ENCODE results near the gene UBXN1. TPM values are rescaled to one million over a fixed set of nuclear protein-coding genes. Genes with fewer than 3 reads are reported as not detected.

The UBXN1 gene
- total and polyA plus RNA-seq, 2 donors (not counting 1 experiment from before 2014, with no cell fraction given), result 76.4 to 143 TPM

DNA sequence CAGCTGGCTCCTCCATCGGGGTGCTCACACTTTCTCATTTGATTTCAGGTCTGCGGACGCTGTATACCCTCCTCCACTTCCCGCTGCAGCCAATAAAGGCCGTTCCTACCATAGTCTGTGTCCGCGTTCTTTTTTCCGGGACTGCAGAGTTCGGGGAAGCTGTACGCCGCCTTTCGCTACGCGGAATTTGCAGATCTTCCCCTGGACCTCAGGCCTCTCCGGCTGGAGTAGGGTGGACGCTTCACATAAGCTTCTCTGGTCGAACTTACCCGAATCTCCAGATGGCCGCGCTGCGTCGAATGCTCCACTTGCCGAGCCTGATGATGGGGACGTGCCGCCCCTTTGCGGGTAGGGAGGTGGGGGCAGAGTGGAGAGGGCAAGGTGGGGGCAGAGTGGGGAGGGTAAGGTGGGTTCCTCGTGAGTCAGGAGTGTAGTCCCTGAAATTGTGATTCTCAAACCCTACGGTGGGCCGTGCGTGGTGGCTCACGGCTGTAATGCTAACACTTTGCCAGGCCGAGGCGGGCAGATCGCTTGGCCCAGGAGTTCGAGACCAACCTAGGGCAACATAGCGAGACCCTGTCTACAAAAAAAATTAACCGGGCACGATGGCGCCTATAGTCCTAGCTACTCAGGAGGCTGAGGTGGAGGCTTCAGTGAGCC lies 13.1 kb downstream of the UBXN1 start:
- Histone ChIP-seq H3K27ac (ENCODE audit: insufficient read depth, low read length) (peak overlapping the region; percentile 45), H3K36me3 (ENCODE audit: control insufficient read depth, insufficient read depth, low read length) (peaks cover 15% of the 10 kb centered on the region), H3K27me3 (ENCODE audit: control insufficient read depth, insufficient read depth, low read length) (no peaks in the 10 kb centered on the region), H2AFZ (ENCODE audit: low read length) (no peak overlapping the region), H3K4me1 (ENCODE audit: control insufficient read depth, extremely low read depth, insufficient read depth, low read length) (peaks cover 10% of the 10 kb centered on the region), H3K79me2 (ENCODE audit: control insufficient read depth, insufficient read depth, low read length) (peaks cover 29% of the 10 kb centered on the region), H3K4me3 (replicated peaks in 1 of 4; ENCODE audit: control extremely low read depth in 1 of 4, insufficient read depth in 1 of 4, low read depth in 3 of 4, low read length in 4 of 4) (peak overlapping the region; percentile 43 to 95 (median 80)), H3K4me2 (ENCODE audit: extremely low read depth, insufficient read depth, low read length) (peak overlapping the region; percentile 99), H3K9me3 (ENCODE audit: control insufficient read depth, insufficient read depth, low read depth, low read length) (no peaks in the 10 kb centered on the region), H4K20me1 (ENCODE audit: control insufficient read depth, extremely low read depth, insufficient read depth, low read length) (no peaks in the 10 kb centered on the region), H3K9ac (ENCODE audit: insufficient read depth, low read length) (peak overlapping the region; percentile 69)
- DNase-seq (ENCODE audit: low read depth in 2 of 2), result peak; percentile 66 to 70
- TF ChIP-seq, protein P1, sequence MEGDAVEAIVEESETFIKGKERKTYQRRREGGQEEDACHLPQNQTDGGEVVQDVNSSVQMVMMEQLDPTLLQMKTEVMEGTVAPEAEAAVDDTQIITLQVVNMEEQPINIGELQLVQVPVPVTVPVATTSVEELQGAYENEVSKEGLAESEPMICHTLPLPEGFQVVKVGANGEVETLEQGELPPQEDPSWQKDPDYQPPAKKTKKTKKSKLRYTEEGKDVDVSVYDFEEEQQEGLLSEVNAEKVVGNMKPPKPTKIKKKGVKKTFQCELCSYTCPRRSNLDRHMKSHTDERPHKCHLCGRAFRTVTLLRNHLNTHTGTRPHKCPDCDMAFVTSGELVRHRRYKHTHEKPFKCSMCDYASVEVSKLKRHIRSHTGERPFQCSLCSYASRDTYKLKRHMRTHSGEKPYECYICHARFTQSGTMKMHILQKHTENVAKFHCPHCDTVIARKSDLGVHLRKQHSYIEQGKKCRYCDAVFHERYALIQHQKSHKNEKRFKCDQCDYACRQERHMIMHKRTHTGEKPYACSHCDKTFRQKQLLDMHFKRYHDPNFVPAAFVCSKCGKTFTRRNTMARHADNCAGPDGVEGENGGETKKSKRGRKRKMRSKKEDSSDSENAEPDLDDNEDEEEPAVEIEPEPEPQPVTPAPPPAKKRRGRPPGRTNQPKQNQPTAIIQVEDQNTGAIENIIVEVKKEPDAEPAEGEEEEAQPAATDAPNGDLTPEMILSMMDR (conservative IDR thresholded peaks at IDR 0.05 in 1 of 2, IDR thresholded peaks at IDR 0.05 in 1 of 2; ENCODE audit: low read depth in 1 of 2, low read length in 2 of 2), result no peak
- TF ChIP-seq EZH2 (IDR thresholded peaks at IDR 0.05; ENCODE audit: low read length, missing control alignments), result no peak

DNA sequence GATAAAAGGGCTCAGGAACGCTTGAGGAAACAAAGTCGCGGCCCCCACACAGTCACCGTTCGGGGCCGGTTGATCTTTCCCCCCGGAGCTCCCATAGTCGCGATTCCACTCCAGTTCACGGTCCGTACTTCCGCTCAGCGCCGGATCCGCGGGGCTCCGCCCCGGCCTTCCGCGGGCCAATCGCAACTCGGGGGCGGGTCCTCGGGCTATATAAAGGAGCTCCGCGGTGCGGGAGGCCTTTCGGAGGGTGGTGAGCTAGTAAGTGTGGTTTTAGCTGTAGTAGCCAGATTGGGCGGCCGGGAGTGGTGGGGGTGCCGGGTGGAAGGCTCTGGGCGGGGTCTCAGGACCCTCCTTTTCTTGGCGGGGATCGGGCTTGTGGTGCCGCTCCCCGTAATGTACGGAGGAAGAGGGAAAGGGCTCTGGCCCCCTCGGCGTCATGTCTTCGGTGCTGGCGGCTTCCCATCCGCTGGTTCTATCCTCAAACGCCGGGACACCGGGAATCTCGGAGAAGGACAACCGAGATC lies 13.7 kb downstream of the UBXN1 start, which contains the start of the genes C11orf98 and CSKMT:
TSS of gene C11orf98 (minus strand) at position 136 of the 524 bp plus-strand sequence. CDS start at position 95, 41 bp downstream.
TSS of gene CSKMT (plus strand) at position 238 of the 524 bp plus-strand sequence. CDS start 568 bp downstream, outside the sequence.
- Histone ChIP-seq H3K4me3 (replicated peaks in 1 of 4; ENCODE audit: control extremely low read depth in 1 of 4, insufficient read depth in 1 of 4, low read depth in 3 of 4, low read length in 4 of 4) (peak within 1 kb of the TSS; percentile 43 to 95 (median 80)), H3K4me1 (ENCODE audit: control insufficient read depth, extremely low read depth, insufficient read depth, low read length) (peaks cover 10% of the 10 kb centered on the region), H3K9ac (ENCODE audit: insufficient read depth, low read length) (peak within 1 kb of the TSS; percentile 69), H3K9me3 (ENCODE audit: control insufficient read depth, insufficient read depth, low read depth, low read length) (no peaks in the 10 kb centered on the region), H3K36me3 (ENCODE audit: control insufficient read depth, insufficient read depth, low read length) (peaks cover 15% of the 10 kb centered on the region), H3K27me3 (ENCODE audit: control insufficient read depth, insufficient read depth, low read length) (no peaks in the 10 kb centered on the region), H3K4me2 (ENCODE audit: extremely low read depth, insufficient read depth, low read length) (peak within 1 kb of the TSS; percentile 99), H4K20me1 (ENCODE audit: control insufficient read depth, extremely low read depth, insufficient read depth, low read length) (no peaks in the 10 kb centered on the region), H2AFZ (ENCODE audit: low read length) (peak within 1 kb of the TSS; percentile 50), H3K27ac (ENCODE audit: insufficient read depth, low read length) (peak within 1 kb of the TSS; percentile 45), H3K79me2 (ENCODE audit: control insufficient read depth, insufficient read depth, low read length) (peaks cover 29% of the 10 kb centered on the region)
- TF ChIP-seq, protein P1 (conservative IDR thresholded peaks at IDR 0.05 in 1 of 2, IDR thresholded peaks at IDR 0.05 in 1 of 2; ENCODE audit: low read depth in 1 of 2, low read length in 2 of 2), result no peak
- TF ChIP-seq EZH2 (IDR thresholded peaks at IDR 0.05; ENCODE audit: low read length, missing control alignments), result no peak
- peak; percentile 91 to 95 for DNase-seq (ENCODE audit: low read depth in 2 of 2)

DNA sequence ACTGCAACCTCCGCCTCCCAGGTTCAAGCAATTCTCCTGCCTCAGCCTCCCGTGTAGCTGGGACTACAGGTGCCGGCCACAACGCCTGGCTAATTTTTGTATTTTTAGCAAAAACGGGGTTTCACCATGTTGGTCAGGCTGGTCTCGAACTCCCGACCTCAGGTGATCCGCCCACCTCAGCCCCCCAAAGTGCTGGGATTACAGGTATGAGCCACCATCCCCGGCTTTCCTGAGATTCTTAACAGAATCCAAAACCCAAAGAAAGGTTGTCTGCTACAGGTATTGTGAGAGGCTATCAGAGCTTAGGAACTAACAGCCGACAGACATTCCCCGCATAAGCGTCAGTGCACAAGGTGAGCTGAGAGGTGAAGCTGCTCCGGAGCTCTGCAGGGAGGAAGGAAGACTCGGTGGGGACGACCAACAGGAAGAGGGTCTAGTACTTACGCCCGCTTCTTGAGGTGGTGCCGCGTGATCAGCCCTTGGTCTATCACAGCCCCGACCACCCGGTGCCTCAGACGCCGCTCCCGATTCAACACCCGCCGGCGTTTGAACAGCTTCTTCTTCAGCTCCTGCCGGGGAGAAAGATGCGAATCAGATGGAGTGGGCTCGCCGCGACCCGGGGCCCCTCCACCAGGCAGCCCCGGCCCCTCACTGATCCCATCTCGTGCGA lies 14.3 kb downstream of the UBXN1 start:
- H3K79me2 ChIP-seq (ENCODE audit: control insufficient read depth, insufficient read depth, low read length), result peaks cover 29% of the 10 kb centered on the region
- peak overlapping the region; percentile 48 for H3K9ac ChIP-seq (ENCODE audit: insufficient read depth, low read length)
- no peaks in the 10 kb centered on the region for H3K27me3 ChIP-seq (ENCODE audit: control insufficient read depth, insufficient read depth, low read length)
- peak in 1 of 2 donors; percentile 67 for DNase-seq (ENCODE audit: low read depth in 2 of 2)
- H3K27ac ChIP-seq (ENCODE audit: insufficient read depth, low read length), result peak overlapping the region; percentile 45
- H2AFZ ChIP-seq (ENCODE audit: low read length), result peak overlapping the region; percentile 50
- H3K36me3 ChIP-seq (ENCODE audit: control insufficient read depth, insufficient read depth, low read length), result peaks cover 15% of the 10 kb centered on the region
- no peaks in the 10 kb centered on the region for H4K20me1 ChIP-seq (ENCODE audit: control insufficient read depth, extremely low read depth, insufficient read depth, low read length)
- no peaks in the 10 kb centered on the region for H3K9me3 ChIP-seq (ENCODE audit: control insufficient read depth, insufficient read depth, low read depth, low read length)
- H3K4me1 ChIP-seq (ENCODE audit: control insufficient read depth, extremely low read depth, insufficient read depth, low read length), result peaks cover 10% of the 10 kb centered on the region
- no peak for TF ChIP-seq EZH2 (IDR thresholded peaks at IDR 0.05; ENCODE audit: low read length, missing control alignments)
- TF ChIP-seq, protein P1 (conservative IDR thresholded peaks at IDR 0.05 in 1 of 2, IDR thresholded peaks at IDR 0.05 in 1 of 2; ENCODE audit: low read depth in 1 of 2, low read length in 2 of 2), result no peak
- H3K4me3 ChIP-seq (replicated peaks in 1 of 4; ENCODE audit: control extremely low read depth in 1 of 4, insufficient read depth in 1 of 4, low read depth in 3 of 4, low read length in 4 of 4), result peak overlapping the region; percentile 43 to 90 (median 70)
- H3K4me2 ChIP-seq (ENCODE audit: extremely low read depth, insufficient read depth, low read length), result peak overlapping the region; percentile 60
